Hepatocyte (in vitro differentiated cells): Measurements from ENCODE around the gene GRHL1. TPM values are rescaled to one million over a fixed set of nuclear protein-coding genes. Genes with fewer than 3 reads are reported as not detected.

Source experiments
- DNase-seq: peaks from one replicate; pipeline ENCODE4 v3.0.0-alpha.2; 2016; ENCODE audit warnings: low spot score
- H2AFZ ChIP-seq: fragments of 200-600 bp; sonication (generic); 2 replicates; pipeline ENCODE4 v1.6.0; 2016; ENCODE audit warnings: antibody characterized with exemption, mild to moderate bottlenecking
- H3K27ac ChIP-seq: fragments of 200-600 bp; sonication (generic); 2 replicates; pipeline ENCODE4 v1.5.1; 2016; ENCODE audit warnings: mild to moderate bottlenecking
- H3K27me3 ChIP-seq: fragments of 200-600 bp; sonication (generic); 2 replicates; pipeline ENCODE4 v1.6.1; 2016
- H3K36me3 ChIP-seq: fragments of 200-600 bp; sonication (generic); replicated peaks from 2 replicates; pipeline ENCODE4 v1.5.1; 2016; ENCODE audit warnings: low read depth; ENCODE audit not compliant: insufficient read depth
- H3K4me1 ChIP-seq: fragments of 200-600 bp; sonication (generic); 2 replicates; pipeline ENCODE4 v1.5.1; 2016; ENCODE audit warnings: mild to moderate bottlenecking, moderate library complexity; ENCODE audit not compliant: insufficient read depth
- H3K4me2 ChIP-seq: fragments of 200-600 bp; sonication (generic); 2 replicates; pipeline ENCODE4 v1.6.0; 2016
- H3K4me3 ChIP-seq: fragments of 200-600 bp; sonication (generic); 2 replicates; pipeline ENCODE4 v1.5.1; 2016; ENCODE audit warnings: mild to moderate bottlenecking
- H3K79me2 ChIP-seq: fragments of 200-600 bp; sonication (generic); 2 replicates; pipeline ENCODE4 v1.6.0; 2017; ENCODE audit warnings: mild to moderate bottlenecking
- H3K9me2 ChIP-seq: fragments of 200-600 bp; sonication (generic); replicated peaks from 2 replicates; pipeline ENCODE4 v1.6.0; 2017; ENCODE audit warnings: mild to moderate bottlenecking; ENCODE audit not compliant: insufficient read depth
- H3K9me3 ChIP-seq: fragments of 200-600 bp; sonication (generic); 2 replicates; pipeline ENCODE4 v1.5.1; 2016; ENCODE audit warnings: low read depth, mild to moderate bottlenecking
- H4K20me1 ChIP-seq: fragments of 200-600 bp; sonication (generic); 2 replicates; pipeline ENCODE4 v1.6.0; 2016; ENCODE audit warnings: mild to moderate bottlenecking; ENCODE audit not compliant: insufficient read depth, poor library complexity, severe bottlenecking
- CTCF ChIP-seq: fragments of 200-600 bp; sonication (generic); IDR thresholded peaks from 2 replicates; pipeline ENCODE4 v1.5.1; 2016; ENCODE audit warnings: antibody characterized with exemption, mild to moderate bottlenecking; ENCODE audit not compliant: poor library complexity
- EZH2 ChIP-seq: fragments of 200-600 bp; sonication (generic); IDR thresholded peaks from 2 replicates; pipeline ENCODE4 v1.6.1; 2016; ENCODE audit warnings: antibody characterized with exemption, mild to moderate bottlenecking, borderline replicate concordance
- EZH2phosphoT487 ChIP-seq: fragments of 200-600 bp; sonication (generic); IDR thresholded peaks from one replicate; pipeline ENCODE4 v1.6.1; 2018; ENCODE audit warnings: antibody characterized with exemption, mild to moderate bottlenecking, low read depth, moderate library complexity; ENCODE audit not compliant: unreplicated experiment, severe bottlenecking
- WGBS: methylation state at CpG from one replicate; pipeline ENCODE4 v1.1.6; 2016; ENCODE audit warnings: low lambda C conversion rate; ENCODE audit errors: missing lambda C conversion rate; 5-methylcytosine and 5-hydroxymethylcytosine counted together
- polyA plus RNA-seq: library from polyadenylated mRNA; unstranded; fragments of >200 nt; fragmentation: Nextera tagmentation; extraction: Ambion mirVana; gene quantifications from 2 replicates; pipeline ENCODE4 v1.2.1, GENCODE V29; 2016
- total RNA-seq: library from RNA; depleted of rRNA; stranded (reverse); fragments of >200 nt; gene quantifications from 2 replicates; pipeline ENCODE4 v1.2.3, GENCODE V29; 2014

GRHL1 gene
- total and polyA plus RNA-seq, 2 experiments from 2014 or later = 4.0 to 10.9 TPM

DNA sequence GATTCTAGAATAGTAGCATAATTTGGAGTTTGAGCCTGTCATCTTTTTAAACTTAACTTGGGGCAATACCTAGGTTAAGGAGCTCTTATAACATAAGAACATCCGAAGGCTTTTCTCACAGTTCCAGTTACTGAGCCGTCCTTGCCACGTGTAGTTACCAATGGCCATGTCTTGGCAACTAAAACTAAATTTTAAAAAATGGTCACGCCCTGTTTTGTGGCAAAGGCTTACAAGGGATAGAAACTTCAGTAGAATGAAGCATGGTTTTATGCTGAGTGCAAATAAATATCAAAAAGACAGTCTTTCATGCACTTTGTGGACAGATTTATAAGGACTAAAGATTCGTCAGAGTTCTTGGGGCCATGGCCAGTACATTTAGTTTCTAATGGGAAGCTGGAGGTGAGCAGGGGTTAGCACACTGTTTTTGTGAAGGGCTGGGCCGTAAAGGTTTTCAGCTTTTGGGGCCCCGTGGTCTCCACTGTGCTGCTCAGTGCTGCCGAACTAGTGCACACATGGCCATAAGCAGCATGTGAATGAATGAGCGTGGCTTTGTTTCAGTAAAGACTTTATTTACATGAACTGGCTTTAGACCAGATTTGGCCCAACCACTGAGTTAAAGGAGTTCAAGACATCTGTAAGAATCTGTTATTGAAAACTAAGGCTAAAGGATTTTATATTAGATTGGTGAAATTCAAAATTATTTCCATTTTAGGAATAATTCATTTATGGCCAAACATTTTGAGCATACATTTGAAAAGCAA is 41.1 kb downstream of the GRHL1 start:
- 94% methylated on average over 9 of the region's 9 CpGs for WGBS
- H3K4me3 ChIP-seq = no peak overlapping the region
- H3K9me2 ChIP-seq = no peaks in the 10 kb centered on the region
- H3K27ac ChIP-seq = no peak overlapping the region
- H3K4me1 ChIP-seq = no peaks in the 10 kb centered on the region
- no peak overlapping the region for H2AFZ ChIP-seq
- DNase-seq = no peak
- no peaks in the 10 kb centered on the region for H3K79me2 ChIP-seq
- no peaks in the 10 kb centered on the region for H4K20me1 ChIP-seq
- H3K9me3 ChIP-seq = no peaks in the 10 kb centered on the region
- TF ChIP-seq EZH2 (no peak), EZH2phosphoT487 (no peak), CTCF (no peak)
- H3K36me3 ChIP-seq = no peaks in the 10 kb centered on the region
- H3K27me3 ChIP-seq = no peaks in the 10 kb centered on the region
- no peak overlapping the region for H3K4me2 ChIP-seq

- DNase-seq = no peak
- Histone ChIP-seq H3K4me3 (no peak overlapping the region), H4K20me1 (no peaks in the 10 kb centered on the region), H3K27ac (no peak overlapping the region), H3K79me2 (no peaks in the 10 kb centered on the region), H3K4me2 (no peak overlapping the region), H3K4me1 (no peaks in the 10 kb centered on the region), H3K27me3 (no peaks in the 10 kb centered on the region), H3K36me3 (no peaks in the 10 kb centered on the region), H3K9me2 (no peaks in the 10 kb centered on the region), H2AFZ (no peak overlapping the region), H3K9me3 (no peaks in the 10 kb centered on the region)
- WGBS = 84% methylated on average over 6 of the region's 6 CpGs
- TF ChIP-seq EZH2 = no peak
- TF ChIP-seq EZH2phosphoT487 = no peak
- TF ChIP-seq CTCF = peak; percentile 21
Measured at GRCh38 chr2:9993488-9994165, 42.1 kb downstream of the GRHL1 start.

- no peak overlapping the region for H3K4me2 ChIP-seq
- TF ChIP-seq EZH2 (no peak), CTCF (no peak), EZH2phosphoT487 (no peak)
- WGBS = 97% methylated on average over 11 of the region's 11 CpGs
- no peaks in the 10 kb centered on the region for H4K20me1 ChIP-seq
- no peaks in the 10 kb centered on the region for H3K4me1 ChIP-seq
- no peak overlapping the region for H3K4me3 ChIP-seq
- H3K9me2 ChIP-seq = no peaks in the 10 kb centered on the region
- no peaks in the 10 kb centered on the region for H3K79me2 ChIP-seq
- H3K27ac ChIP-seq = no peak overlapping the region
- H3K9me3 ChIP-seq = no peaks in the 10 kb centered on the region
- no peak for DNase-seq
- no peaks in the 10 kb centered on the region for H3K27me3 ChIP-seq
- H3K36me3 ChIP-seq = no peaks in the 10 kb centered on the region
- H2AFZ ChIP-seq = no peak overlapping the region
Measured at GRCh38 chr2:9994462-9994861, 43.0 kb downstream of the GRHL1 start.
